Thymus (tissue), 11 donors: Measurements from ENCODE around the gene HNF4A. TPM values are rescaled to one million over a fixed set of nuclear protein-coding genes. Genes with fewer than 3 reads are reported as not detected.

Experiments
- DNase-seq, 9 donors: peaks; one replicate each; pipeline ENCODE4 v3.0.0-alpha.2; 2013; ENCODE audit warnings: low spot score in 9 of 9, low read depth in 6 of 9, missing footprints in 1 of 9
- H3K27ac ChIP-seq, 2 donors: one replicate each; pipeline ENCODE4 v1.5.1; 2013; ENCODE audit warnings: control low read depth in 1 of 2, low read depth in 1 of 2, low read length in 1 of 2, mild to moderate bottlenecking in 1 of 2, moderate library complexity in 1 of 2
- H3K27me3 ChIP-seq, 2 donors: one replicate each; pipeline ENCODE4 v1.5.1; 2013; ENCODE audit warnings: low read length in 1 of 2; ENCODE audit not compliant: control insufficient read depth in 2 of 2, insufficient read depth in 1 of 2
- H3K36me3 ChIP-seq, 2 donors: one replicate each; pipeline ENCODE4 v1.5.1; 2013; ENCODE audit warnings: low read length in 1 of 2, mild to moderate bottlenecking in 1 of 2, moderate library complexity in 1 of 2; ENCODE audit not compliant: control insufficient read depth in 2 of 2, insufficient read depth in 2 of 2
- H3K4me1 ChIP-seq, 2 donors: one replicate each; pipeline ENCODE4 v1.5.1; 2013; ENCODE audit warnings: low read length in 2 of 2; ENCODE audit not compliant: control insufficient read depth in 2 of 2, insufficient read depth in 2 of 2
- H3K4me3 ChIP-seq, 2 donors: one replicate each; pipeline ENCODE4 v1.5.1; 2013; ENCODE audit warnings: low read length in 2 of 2, control low read depth in 1 of 2, mild to moderate bottlenecking in 1 of 2
- H3K9me3 ChIP-seq, 2 donors: one replicate each; pipeline ENCODE4 v1.5.1; 2013; ENCODE audit warnings: low read length in 1 of 2, mild to moderate bottlenecking in 1 of 2; ENCODE audit not compliant: control insufficient read depth in 2 of 2, insufficient read depth in 1 of 2
- WGBS: extraction: QIAGEN DNeasy Blood & Tissue Kit; methylation state at CpG from one replicate; pipeline ENCODE4 v1.1.7; 2013; 5-methylcytosine and 5-hydroxymethylcytosine counted together
- polyA plus RNA-seq: library from polyadenylated mRNA; stranded (reverse); fragments of 200-250 nt; gene quantifications from one replicate; pipeline ENCODE4 v1.2.3, GENCODE V29; 2013
- total RNA-seq: library from RNA; stranded (reverse); fragments of 120-200 nt; gene quantifications from one replicate; pipeline ENCODE4 v1.2.4, GENCODE V29; 2013
- donor health status: healthy.

HNF4A gene
- total and polyA plus RNA-seq, 2 donors = 0.05 to 0.16 TPM

GRCh38 chr20:44356353-44356723 lies 839 bp downstream of the HNF4A start:
- H3K27me3 ChIP-seq = peaks cover 0 to 4% of the 10 kb centered on the region in 2 donors
- WGBS = 92% methylated on average over 14 of the region's 14 CpGs
- no peaks in the 10 kb centered on the region for H3K36me3 ChIP-seq
- no peak for DNase-seq
- no peak overlapping the region for H3K27ac ChIP-seq
- no peaks in the 10 kb centered on the region for H3K4me1 ChIP-seq
- no peak overlapping the region for H3K4me3 ChIP-seq
- no peaks in the 10 kb centered on the region for H3K9me3 ChIP-seq

- H3K27me3 ChIP-seq = peaks cover 0 to 6% of the 10 kb centered on the region in 2 donors
- 73% methylated on average over 2 of the region's 2 CpGs for WGBS
- no peak for DNase-seq
- H3K9me3 ChIP-seq = no peaks in the 10 kb centered on the region
- H3K27ac ChIP-seq = no peak overlapping the region
- H3K36me3 ChIP-seq = no peaks in the 10 kb centered on the region
- H3K4me1 ChIP-seq = no peaks in the 10 kb centered on the region
- no peak overlapping the region for H3K4me3 ChIP-seq
Measured at GRCh38 chr20:44357020-44357419, 1.5 kb downstream of the HNF4A start.

DNA sequence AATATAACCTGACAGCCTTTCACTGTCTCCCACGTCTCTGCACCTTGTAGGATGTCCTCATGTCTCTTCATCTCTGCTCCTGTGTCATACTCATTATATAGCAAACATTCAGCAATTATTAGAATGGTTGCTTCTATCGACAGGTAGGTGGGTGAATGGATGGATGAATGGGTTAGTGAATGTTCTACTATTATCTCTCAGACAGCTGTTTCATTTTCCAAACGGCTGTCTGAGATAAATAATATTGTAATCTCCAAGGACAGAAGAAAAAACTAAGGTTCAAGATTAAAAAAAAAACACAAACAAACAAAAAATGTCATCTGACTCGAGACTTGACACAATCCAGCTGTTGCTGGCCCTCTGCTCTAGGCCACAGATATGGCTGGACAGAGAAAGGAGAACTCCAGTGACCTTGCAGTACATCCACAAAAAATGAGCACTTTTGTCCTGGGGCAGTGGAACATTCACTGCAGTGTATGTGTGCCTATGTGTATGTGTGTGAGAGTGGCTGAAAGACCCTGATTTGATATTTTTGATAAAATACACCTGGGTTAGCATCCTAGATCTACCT lies 2.1 kb downstream of the HNF4A start:
- H3K4me3 ChIP-seq = no peak overlapping the region
- H3K27ac ChIP-seq = no peak overlapping the region
- DNase-seq = no peak
- no peaks in the 10 kb centered on the region for H3K36me3 ChIP-seq
- H3K27me3 ChIP-seq = peaks cover 0 to 6% of the 10 kb centered on the region in 2 donors
- no peaks in the 10 kb centered on the region for H3K4me1 ChIP-seq
- 79% methylated on average over 4 of the region's 4 CpGs for WGBS
- H3K9me3 ChIP-seq = no peaks in the 10 kb centered on the region

DNA sequence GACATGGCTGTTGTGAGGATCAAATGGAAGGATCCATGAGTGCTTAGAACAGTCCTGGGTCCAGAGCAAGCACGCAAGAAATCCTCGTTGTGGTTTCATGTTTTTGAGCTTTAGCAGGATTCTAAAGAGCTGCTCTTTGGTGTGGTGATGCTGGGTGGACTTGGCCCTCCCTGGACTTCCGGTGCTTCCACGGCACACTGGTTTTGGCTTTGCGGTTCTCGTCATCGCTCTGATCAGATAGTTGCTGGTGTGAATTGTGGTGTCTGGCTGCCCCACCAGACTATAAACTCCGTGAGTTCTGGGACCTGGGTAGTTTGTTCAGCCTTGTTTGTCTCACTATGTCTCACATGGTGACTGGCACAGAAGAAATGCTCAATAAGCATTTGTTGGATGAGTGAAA lies 3.3 kb downstream of the HNF4A start:
- Histone ChIP-seq H3K27ac (no peak overlapping the region), H3K27me3 (peaks cover 0 to 6% of the 10 kb centered on the region in 2 donors), H3K9me3 (no peaks in the 10 kb centered on the region), H3K36me3 (no peaks in the 10 kb centered on the region), H3K4me1 (no peaks in the 10 kb centered on the region), H3K4me3 (no peak overlapping the region)
- DNase-seq = no peak
- WGBS = 92% methylated on average over 8 of the region's 8 CpGs

GRCh38 chr20:44360221-44360620 lies 4.7 kb downstream of the HNF4A start:
- DNase-seq = no peak
- Histone ChIP-seq H3K4me3 (no peak overlapping the region), H3K36me3 (no peaks in the 10 kb centered on the region), H3K27ac (no peak overlapping the region), H3K4me1 (no peaks in the 10 kb centered on the region), H3K27me3 (peaks cover 0 to 6% of the 10 kb centered on the region in 2 donors), H3K9me3 (no peaks in the 10 kb centered on the region)

- H3K36me3 ChIP-seq = no peaks in the 10 kb centered on the region
- no peak overlapping the region for H3K4me3 ChIP-seq
- no peak for DNase-seq
- peaks cover 0 to 2% of the 10 kb centered on the region in 2 donors for H3K27me3 ChIP-seq
- no peak overlapping the region for H3K27ac ChIP-seq
- no peaks in the 10 kb centered on the region for H3K4me1 ChIP-seq
- H3K9me3 ChIP-seq = no peaks in the 10 kb centered on the region
- 95% methylated on average over 3 of the region's 3 CpGs for WGBS
Measured at GRCh38 chr20:44361021-44361420, 5.5 kb downstream of the HNF4A start.

GRCh38 chr20:44362466-44362940 lies 7.0 kb downstream of the HNF4A start:
- H3K4me3 ChIP-seq = no peak overlapping the region
- WGBS = 82% methylated on average over 4 of the region's 4 CpGs
- no peak for DNase-seq

GRCh38 chr20:44364068-44364467 lies 8.6 kb downstream of the HNF4A start:
- no peaks in the 10 kb centered on the region for H3K4me1 ChIP-seq
- H3K4me3 ChIP-seq = no peak overlapping the region
- DNase-seq = no peak
- H3K27ac ChIP-seq = no peak overlapping the region
- H3K9me3 ChIP-seq = no peaks in the 10 kb centered on the region
- WGBS = 90% methylated on average over 4 of the region's 4 CpGs
- peaks cover 0 to 2% of the 10 kb centered on the region in 2 donors for H3K27me3 ChIP-seq
- no peaks in the 10 kb centered on the region for H3K36me3 ChIP-seq

More at GRCh38 chr20:44362466-44362940, 7.0 kb downstream of the HNF4A start:
- no peaks in the 10 kb centered on the region for H3K36me3 ChIP-seq
- no peaks in the 10 kb centered on the region for H3K4me1 ChIP-seq
- H3K27me3 ChIP-seq = peaks cover 0 to 2% of the 10 kb centered on the region in 2 donors
- no peak overlapping the region for H3K27ac ChIP-seq
- H3K9me3 ChIP-seq = no peaks in the 10 kb centered on the region

- no peak for DNase-seq
- no peaks in the 10 kb centered on the region for H3K36me3 ChIP-seq
- H3K4me3 ChIP-seq = no peak overlapping the region
- H3K27ac ChIP-seq = no peak overlapping the region
- H3K9me3 ChIP-seq = no peaks in the 10 kb centered on the region
- no peaks in the 10 kb centered on the region for H3K4me1 ChIP-seq
- peaks cover 0 to 2% of the 10 kb centered on the region in 2 donors for H3K27me3 ChIP-seq
- WGBS = 96% methylated on average over 6 of the region's 6 CpGs
Measured at GRCh38 chr20:44364780-44365179, 9.3 kb downstream of the HNF4A start.
